ENCODE results near the gene TRIM17. TPM values are rescaled to one million over a fixed set of nuclear protein-coding genes. Genes with fewer than 3 reads are reported as not detected.

Gene TRIM17
- total RNA-seq, 2 donors from 2014 or later = not detected

GRCh38 chr1:228428412-228428811 lies 11.8 kb upstream of the TRIM17 start:
- H3K36me3 ChIP-seq = no peaks in the 10 kb centered on the region
- no peak for DNase-seq (ENCODE audit: low spot score)
- no peak overlapping the region for H3K27ac ChIP-seq
- TF ChIP-seq CTCF (IDR thresholded peaks at IDR 0.05) = no peak
- H3K4me3 ChIP-seq = no peak overlapping the region
- H3K4me1 ChIP-seq = no peaks in the 10 kb centered on the region
- no peaks in the 10 kb centered on the region for H3K27me3 ChIP-seq
- H3K9me3 ChIP-seq = no peaks in the 10 kb centered on the region

GRCh38 chr1:228426518-228427175 lies 10.0 kb upstream of the TRIM17 start:
- TF ChIP-seq CTCF (IDR thresholded peaks at IDR 0.05) = no peak
- H3K27me3 ChIP-seq = no peaks in the 10 kb centered on the region
- no peak for DNase-seq (ENCODE audit: low spot score)
- H3K27ac ChIP-seq = no peak overlapping the region
- no peaks in the 10 kb centered on the region for H3K9me3 ChIP-seq
- no peak overlapping the region for H3K4me3 ChIP-seq
- H3K4me1 ChIP-seq = no peaks in the 10 kb centered on the region
- H3K36me3 ChIP-seq = no peaks in the 10 kb centered on the region

GRCh38 chr1:228424685-228425660 lies 8.3 kb upstream of the TRIM17 start:
- no peak for TF ChIP-seq CTCF (IDR thresholded peaks at IDR 0.05)
- Histone ChIP-seq H3K4me3 (no peak overlapping the region), H3K4me1 (no peaks in the 10 kb centered on the region), H3K27me3 (no peaks in the 10 kb centered on the region), H3K36me3 (no peaks in the 10 kb centered on the region), H3K27ac (no peak overlapping the region), H3K9me3 (no peaks in the 10 kb centered on the region)
- no peak for DNase-seq (ENCODE audit: low spot score)

GRCh38 chr1:228423404-228424053 lies 6.9 kb upstream of the TRIM17 start:
- Histone ChIP-seq H3K27ac (no peak overlapping the region), H3K9me3 (no peaks in the 10 kb centered on the region), H3K4me1 (no peaks in the 10 kb centered on the region), H3K4me3 (no peak overlapping the region), H3K36me3 (no peaks in the 10 kb centered on the region), H3K27me3 (no peaks in the 10 kb centered on the region)
- no peak for DNase-seq (ENCODE audit: low spot score)
- no peak for TF ChIP-seq CTCF (IDR thresholded peaks at IDR 0.05)

- peaks cover 0 to 4% of the 10 kb centered on the region in 2 donors for H3K27me3 ChIP-seq
- no peak overlapping the region for H3K4me3 ChIP-seq
- peaks cover 0 to 13% of the 10 kb centered on the region in 2 donors for H3K4me1 ChIP-seq
- no peak for DNase-seq (ENCODE audit: low spot score)
- H3K9me3 ChIP-seq = no peaks in the 10 kb centered on the region
- no peak overlapping the region for H3K27ac ChIP-seq
- TF ChIP-seq CTCF (IDR thresholded peaks at IDR 0.05) = no peak
- no peaks in the 10 kb centered on the region for H3K36me3 ChIP-seq
These were observed 4.5 kb upstream of the TRIM17 start for GRCh38 chr1:228420968-228421826.
